Panc1 (cell line): Measurements from ENCODE around the gene RAB11FIP3.

ENCODE experiments used
- CTCF ChIP-seq: fragments of 450-650 bp; IDR thresholded peaks from 2 replicates; pipeline ENCODE4 v1.5.1; 2017; ENCODE audit warnings: mild to moderate bottlenecking
- POLR2AphosphoS5 ChIP-seq: IDR thresholded peaks from 2 replicates; pipeline ENCODE4 v1.6.1; 2012; ENCODE audit warnings: mild to moderate bottlenecking, low read depth, low read length, moderate library complexity
- REST ChIP-seq, 2 experiments: IDR thresholded peaks; 2 replicates each; pipeline ENCODE4 v1.6.1; 2011 to 2012; ENCODE audit warnings: low read depth in 2 of 2, control low read depth in 1 of 2, low read length in 1 of 2, mild to moderate bottlenecking in 1 of 2, moderate library complexity in 1 of 2; ENCODE audit not compliant: insufficient read depth in 1 of 2
- TCF7L2 ChIP-seq: IDR thresholded peaks from 2 replicates; pipeline ENCODE4 v1.6.1; 2011; ENCODE audit warnings: mild to moderate bottlenecking, low read depth, low read length, inconsistent platforms

GRCh38 chr16:483341-484075 lies 58.1 kb downstream of the RAB11FIP3 start:
- TF ChIP-seq POLR2AphosphoS5 (no peak), CTCF (no peak), TCF7L2 (no peak), REST (IDR thresholded peaks at IDR 0.05; ENCODE audit: insufficient read depth in 1 of 2, low read depth in 2 of 2, low read length in 1 of 2) (no peak)
